Raji (cell line): ENCODE measurements around the gene HSPG2.

Source experiments
- POLR2A ChIP-seq: IDR thresholded peaks from 2 replicates; pipeline ENCODE4 v1.6.1; 2011; ENCODE audit warnings: low read depth, low read length, control low read depth; ENCODE audit not compliant: insufficient read depth

HSPG2 gene

DNA sequence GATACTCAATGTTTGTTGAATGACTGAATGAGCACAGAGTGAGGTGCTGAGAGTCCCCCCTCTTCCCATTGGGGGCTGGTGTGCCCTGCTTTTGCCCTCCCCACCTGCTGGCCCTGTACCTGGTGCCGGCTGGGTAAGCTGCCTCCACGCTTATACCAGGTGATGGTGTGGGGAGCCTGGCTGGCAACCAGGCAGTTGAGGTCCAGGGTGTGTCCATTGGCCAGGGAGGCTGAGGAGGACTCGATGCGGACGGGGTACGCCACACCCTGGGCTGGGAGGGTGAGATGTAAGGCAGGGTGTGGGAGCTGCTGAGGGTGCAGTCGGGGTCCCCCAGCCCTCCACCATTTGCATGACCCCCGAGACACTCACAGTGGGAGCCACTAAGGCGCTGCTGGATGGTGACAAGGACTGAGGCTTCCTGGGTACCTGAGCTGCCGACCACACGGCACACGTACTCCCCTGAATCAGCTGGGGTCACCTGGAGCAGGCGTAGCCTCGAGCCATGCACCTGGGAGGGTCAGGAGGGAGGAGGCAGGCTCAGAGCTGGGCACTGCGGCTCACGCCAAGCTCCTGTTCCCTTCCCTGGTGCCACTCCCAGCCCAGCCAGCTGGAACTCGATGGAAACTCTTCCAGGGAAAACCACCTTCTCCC is 88.5 kb downstream of the HSPG2 start:
- TF ChIP-seq POLR2A, result no peak

DNA sequence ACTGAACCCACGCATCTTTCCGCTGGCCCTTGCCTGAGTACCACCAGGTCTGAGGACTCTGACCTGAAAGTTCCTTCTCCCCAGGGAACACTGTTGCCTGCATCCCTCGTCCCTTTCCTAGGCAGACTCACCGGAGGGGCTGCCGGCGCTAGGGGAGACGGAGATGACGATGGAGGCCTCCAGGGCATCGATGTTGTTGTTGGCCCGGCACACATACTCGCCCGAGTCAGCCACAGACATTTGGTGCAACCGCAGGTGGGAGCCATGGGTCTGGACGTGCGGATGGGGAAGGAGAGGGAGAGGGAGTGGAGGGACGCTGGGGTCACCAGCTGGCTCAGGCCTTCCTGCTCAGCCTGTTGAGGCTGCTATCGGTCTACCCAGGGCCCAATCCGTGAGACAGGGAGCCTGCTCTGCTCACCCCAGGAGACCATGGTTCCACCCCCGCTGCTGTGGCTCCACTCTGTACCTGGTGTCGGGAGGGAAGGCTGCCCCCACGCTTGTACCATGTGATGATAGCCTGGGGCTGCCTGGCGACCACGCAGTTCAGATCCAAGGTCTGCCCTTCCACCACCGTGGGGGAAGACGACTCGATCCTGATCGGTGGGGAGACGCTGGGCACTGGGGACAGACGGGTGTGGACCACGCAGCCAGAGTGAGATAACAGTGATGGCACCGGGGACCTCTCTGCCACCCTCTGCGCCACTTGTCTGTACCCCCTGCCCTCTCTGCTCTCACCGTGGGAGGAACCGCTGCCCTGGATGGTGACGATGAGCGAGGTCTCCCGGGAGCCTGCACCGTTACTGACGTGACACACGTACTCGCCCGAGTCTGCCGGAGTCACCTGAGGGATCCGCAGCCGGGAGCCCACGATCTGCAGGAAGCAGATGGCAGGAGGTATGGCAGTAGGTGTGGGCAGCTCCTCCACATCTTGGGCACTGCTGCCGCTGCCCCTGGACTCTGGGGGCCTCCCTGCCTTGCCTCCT is 89.6 kb downstream of the HSPG2 start:
- no peak for TF ChIP-seq POLR2A

DNA sequence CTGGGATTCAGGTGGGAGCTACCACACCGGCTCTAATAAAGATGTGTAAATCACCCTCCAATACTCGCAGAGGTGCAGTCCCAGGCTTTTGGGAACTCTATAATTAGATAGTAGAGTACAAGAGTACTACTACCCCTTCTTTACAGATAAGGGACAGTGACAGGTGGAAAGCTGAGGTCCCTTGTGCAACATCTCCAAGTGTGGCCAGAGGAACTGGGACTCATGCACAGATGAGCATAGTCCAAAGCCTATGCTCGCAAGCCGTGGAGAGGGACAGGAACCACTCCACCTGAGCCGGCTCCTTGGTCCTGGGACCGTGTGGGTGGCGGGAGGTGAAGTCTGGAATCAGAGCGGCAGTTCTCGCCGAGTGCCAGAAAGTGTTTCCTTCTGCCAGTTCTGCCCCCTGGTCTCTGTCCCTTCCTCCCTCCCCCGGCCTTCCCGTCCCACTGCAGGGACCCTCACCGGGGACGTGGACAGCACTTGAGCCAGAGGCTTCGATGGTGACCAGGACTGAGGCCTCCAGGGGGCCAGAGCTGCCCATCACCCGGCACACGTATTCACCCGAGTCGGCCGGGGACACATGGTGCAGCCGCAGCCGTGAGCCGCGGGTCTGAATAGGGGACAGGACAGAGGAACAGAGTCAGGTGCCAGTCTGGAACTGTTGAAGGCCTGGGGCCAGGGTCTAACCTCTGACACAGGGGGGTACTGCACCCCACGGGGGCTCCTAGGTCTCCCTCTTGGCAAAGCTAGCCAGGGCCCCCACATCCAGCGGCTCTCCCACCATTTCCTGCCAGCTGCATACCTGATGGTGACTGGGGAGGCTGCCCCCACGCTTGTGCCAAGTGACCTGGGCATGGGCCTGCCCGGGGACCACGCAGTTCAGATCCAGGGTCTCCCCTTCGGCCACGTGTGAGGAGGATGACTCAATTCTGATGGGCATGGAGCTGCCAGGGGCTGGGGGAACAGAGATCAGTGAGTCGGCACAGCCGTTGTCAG is 91.2 kb downstream of the HSPG2 start:
- no peak for TF ChIP-seq POLR2A

DNA sequence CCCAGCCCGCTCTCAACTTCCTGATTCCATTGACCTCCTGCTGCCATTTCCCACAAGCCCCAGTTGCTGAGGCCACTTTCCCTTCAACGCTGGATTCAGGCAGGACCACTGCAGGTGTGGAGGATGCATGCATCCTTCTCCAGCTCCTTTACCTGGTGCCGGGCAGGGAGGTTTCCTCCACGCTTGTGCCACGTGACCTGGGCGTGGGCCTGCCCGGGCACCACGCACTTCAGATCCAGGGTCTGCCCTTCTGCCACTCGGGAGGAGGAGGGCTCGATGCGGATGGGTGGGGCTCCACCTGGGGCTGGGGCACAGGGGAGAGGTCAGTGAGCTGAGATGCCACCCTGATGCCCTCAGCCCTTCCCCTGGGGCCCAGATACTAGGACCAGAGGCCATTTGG is 93.1 kb downstream of the HSPG2 start:
- TF ChIP-seq POLR2A, result no peak

DNA sequence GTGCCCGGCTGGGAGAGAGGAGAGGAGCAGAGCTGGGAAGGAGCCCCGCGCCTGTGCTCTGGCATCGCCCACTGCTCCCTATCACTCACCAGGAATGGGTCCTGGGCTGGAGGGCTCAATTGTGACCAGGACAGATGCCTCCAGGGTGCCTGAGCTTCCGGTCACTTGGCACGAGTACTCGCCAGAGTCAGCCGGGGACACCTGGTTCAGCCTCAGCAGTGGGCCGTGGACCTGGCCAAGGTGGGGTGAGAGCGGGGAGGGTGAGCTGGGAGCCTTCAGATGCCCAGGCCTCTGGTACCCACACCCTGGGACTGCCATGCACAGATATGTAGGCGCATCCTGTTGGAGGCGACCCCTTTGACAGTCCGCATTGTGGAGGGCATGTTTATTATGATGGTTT is 93.9 kb downstream of the HSPG2 start:
- no peak for TF ChIP-seq POLR2A

DNA sequence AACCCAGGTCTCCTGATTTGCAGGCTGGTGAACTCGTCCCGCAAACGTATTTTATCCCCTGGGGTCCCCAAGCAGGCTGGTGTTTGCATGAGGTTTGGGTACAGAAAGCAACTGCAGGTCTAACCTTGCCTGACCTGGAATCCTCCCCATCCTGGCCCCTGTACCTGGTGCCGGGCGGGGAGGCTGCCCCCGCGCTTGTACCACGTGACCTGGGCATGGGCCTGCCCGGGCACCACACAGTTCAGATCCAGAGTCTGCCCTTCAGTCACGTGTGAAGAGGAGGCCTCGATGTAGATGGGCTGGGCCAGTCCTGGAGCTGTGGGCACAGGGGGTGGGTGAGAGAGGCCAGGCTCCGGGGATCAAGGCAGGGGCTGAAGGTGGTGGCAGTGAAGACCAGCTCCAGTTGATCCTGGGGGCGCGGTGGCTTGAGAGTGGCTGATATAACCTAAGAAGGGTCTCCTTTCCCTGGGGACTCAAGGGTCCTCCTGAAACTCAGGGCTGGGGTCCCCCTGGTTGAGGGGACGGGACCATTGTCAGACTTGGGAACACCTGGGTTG is 94.4 kb downstream of the HSPG2 start:
- no peak for TF ChIP-seq POLR2A

DNA sequence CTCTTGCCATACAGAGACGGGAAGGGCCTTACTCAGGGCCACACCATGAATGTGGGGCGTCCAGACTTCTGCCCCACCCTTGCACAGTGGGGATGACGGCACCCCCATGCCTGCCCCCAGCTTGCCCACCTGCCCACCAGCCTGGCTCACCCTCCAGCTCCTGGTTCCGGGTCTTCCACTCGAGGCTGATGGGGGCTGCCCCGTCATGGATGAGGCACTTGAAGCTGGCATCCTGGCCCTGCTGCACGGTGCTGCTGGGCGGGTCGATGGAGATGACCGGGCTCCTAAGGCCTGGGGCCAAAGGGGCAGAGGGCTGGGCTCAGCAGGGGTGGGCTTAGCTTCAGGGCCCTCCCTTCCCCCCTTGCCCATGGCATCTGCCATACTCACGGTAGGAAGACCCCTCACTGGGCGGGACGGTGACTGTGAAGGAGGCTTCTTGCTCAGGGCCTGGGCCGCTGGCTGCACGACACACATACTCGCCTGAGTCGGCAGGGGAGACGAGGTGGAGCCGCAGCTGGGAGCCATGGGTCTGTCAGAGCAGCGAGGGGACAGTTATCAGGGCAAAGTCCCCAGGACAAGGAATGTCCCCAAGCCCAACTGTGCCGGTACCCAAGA is 95.2 kb downstream of the HSPG2 start:
- no peak for TF ChIP-seq POLR2A

DNA sequence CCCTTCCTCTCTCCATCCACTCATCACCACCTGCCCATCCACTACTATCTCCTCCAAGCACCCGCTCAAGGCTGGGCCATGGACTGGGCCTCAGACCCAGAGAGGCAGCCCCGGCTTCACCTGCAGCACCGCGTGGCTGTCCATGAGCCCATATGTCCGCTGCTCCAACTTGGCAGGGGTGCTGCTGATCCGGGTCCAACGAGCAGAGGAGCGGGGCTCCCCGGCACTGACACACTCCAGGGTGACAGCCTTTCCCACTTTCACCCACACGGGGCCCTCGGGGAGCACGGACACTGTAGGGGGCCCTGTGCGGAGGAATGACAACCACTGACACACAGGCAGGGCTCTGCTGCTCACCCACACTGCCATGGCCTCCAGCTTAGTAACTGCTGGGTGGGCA is 96.1 kb downstream of the HSPG2 start:
- no peak for TF ChIP-seq POLR2A

DNA sequence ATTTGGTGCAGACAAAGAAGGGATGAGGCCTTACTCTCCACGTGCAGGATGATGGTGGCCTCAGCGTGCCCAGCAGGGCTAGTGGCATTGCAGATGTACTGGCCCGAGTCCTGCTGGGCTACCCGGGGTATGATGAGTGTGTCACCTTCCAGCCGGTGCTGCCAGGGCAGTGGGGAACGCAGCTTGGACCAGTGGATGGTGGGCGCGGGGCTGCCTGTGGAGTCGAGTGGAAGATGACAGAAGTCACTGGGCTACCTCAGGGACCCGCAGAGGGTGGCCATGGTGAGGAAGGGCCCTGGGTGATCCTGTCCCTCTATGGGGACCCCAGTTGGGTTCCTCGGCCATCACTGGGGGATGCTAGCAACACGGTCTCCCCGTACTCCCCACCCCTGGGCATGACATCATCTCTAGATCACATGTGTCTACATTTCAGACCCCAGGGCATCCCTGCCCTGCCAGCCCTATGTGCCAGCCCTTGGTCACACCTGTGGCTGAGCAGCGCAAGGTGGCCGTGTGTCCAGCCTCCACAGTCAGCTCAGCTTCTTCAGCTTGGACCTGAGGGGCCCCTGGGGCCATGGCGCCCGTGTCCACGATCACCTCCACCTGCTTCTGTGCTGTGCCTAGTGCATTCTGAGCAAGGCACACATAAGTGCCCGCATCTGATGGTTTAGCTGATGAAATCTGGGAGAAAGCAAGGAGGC is 97.6 kb downstream of the HSPG2 start:
- TF ChIP-seq POLR2A, result no peak

DNA sequence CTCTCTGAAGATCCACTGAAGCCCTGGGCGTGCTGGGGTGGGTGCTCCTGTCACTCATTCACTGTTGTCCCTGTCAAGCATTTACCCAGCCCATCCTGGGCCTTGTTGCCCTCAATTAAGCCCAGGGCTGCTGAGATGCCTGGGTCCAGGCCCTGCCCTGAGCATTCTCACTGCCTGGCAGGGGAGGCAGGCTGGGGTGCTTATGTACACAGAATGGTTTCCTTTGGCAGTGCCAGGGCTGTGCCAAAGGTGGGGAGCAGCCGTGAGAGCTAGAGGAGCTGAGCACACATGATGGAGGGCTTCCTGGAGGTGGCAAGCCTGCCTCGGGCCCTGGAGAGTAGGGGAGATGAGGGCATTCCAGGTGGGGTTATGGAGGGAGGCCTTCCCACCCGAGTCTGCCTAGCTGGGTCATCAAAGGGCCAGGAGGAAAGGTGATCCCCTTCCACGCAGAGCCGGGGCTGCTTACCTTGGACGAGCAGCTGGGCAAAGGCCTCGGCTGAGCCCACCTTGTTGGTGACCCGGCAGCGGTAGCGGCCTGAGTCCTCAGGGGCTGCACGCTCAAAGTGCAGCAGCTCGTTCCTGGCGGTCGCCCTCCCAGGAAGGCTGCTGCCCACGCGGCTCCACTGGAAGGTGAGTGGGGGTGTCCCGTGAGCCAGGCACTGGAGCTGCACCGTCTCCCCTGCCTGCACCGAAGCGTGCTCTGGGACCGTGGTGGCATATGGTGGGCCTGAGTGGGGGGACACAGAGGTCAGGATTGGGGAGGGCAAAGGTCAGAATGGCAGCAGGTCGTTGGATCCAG is 98.6 kb downstream of the HSPG2 start:
- TF ChIP-seq POLR2A, result no peak

DNA sequence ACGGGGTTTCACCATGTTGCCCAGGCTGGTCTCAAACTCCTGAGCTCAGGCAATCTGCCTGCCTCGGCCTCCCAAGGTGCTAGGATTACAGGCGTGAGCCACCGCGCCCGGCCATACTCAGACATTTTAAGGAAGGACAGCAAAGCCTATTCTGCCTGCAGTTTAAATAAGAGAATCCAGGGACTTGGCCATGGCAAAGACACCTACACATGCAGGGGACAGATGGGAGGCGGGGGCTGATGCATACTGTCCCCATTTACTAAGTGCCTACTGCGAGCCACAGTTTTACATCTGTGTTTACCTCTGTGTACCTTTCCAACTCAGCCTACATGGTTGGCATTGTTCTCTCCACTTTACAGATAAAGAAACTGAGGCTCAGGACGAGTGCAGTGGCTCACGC is 99.6 kb downstream of the HSPG2 start:
- TF ChIP-seq POLR2A, result no peak

DNA sequence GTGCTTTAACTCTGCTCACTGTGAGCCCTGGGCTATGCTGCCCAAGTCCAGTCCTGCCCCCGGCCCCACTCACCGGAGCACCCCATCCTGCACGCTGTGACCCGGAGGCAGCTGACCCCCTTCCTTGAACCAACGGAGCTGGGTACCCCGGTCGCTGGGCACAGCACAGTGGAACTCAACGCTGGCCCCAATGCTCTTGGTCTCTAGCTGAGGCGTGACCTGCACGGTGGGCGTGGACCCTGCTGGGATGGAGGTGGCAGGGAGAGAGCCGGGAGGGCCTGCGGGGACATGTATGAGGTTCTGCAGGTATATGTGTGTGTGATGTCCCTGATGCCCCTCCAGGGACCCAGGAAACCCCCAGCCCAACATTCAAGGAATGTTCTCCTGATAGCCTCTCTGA is 100.4 kb downstream of the HSPG2 start:
- TF ChIP-seq POLR2A, result no peak

DNA sequence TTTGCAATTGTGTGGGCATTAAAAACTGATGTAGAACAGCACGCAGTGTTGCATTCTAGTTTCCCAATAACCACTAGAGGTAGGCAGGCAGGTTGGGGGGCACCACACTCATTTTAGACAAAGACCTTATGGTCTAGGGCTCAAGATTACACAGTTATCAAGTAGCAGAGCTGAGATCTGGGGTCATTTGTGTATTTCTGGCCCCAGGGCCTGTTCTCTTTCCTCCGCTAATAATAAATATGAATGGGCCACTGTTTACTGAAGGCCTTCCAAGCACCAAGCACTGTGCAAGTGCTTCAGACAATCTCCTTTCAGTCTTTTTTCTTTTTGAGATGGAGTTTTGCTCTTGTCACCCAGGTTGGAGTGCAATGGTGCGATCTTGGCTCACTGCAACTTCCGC is 101.1 kb downstream of the HSPG2 start:
- TF ChIP-seq POLR2A, result no peak

DNA sequence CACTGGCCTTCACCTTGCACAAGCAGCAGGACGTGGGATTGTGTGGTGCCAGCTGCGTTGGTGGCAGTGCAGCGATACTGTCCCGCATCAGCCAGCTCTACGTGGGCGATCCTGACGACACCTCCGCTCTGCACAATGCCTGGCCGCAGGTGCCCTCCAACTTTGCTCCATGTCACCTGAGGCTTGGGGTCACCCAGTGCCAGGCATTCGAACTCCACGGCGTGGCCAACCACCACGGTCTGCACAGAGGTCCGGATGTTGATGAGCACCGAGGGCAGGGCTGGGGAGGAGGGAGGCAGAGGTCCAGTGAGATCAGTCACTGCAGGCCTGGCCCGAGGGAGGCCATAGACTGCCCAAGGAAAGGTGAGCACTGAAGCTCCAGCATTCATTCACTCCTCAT is 102.4 kb downstream of the HSPG2 start:
- no peak for TF ChIP-seq POLR2A

DNA sequence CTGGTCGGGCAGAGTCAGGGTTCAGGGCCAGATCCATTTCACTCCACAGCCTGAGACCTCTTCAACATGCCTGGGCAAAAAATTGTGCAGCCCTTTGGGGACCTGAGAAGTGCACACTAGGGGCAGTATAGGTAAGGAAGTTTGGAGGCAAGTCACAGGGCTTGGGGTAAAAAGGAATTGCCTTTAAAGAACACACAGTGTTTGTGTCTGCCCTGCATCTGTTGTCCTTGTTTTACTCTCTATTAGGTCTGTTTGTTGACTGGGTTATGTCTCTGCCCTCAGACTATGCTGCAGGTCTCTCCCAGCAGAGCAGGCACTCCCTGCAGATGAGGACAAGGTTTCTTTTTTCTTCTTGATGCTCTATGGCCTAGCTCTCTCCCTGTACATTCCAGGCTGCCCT is 103.0 kb downstream of the HSPG2 start:
- TF ChIP-seq POLR2A, result no peak
